BLaER1 treated with 17β-estradiol and CSF1 and Interleukin-3, amounts not matched to agents 10 nM and 100 nM (cell line): Measurements from ENCODE around the gene ARID1A.

Source experiments
- H3K27ac ChIP-seq, 11 experiments: shearing (Covaris generic); formaldehyde crosslinking; 2 replicates each; pipeline ENCODE4 v1.8.1; 2022
- H3K27me3 ChIP-seq, 11 experiments: shearing (Covaris generic); formaldehyde crosslinking; 2 replicates each; pipeline ENCODE4 v1.8.1; 2022
- H3K36me3 ChIP-seq, 11 experiments: shearing (Covaris generic); formaldehyde crosslinking; 2 replicates each; pipeline ENCODE4 v1.8.1; 2022
- H3K4me1 ChIP-seq, 10 experiments: shearing (Covaris generic); formaldehyde crosslinking; 2 replicates each; pipeline ENCODE4 v1.8.1; 2022
- H3K4me2 ChIP-seq, 11 experiments: shearing (Covaris generic); formaldehyde crosslinking; 2 replicates each; pipeline ENCODE4 v1.8.1; 2022
- H3K4me3 ChIP-seq, 10 experiments: shearing (Covaris generic); formaldehyde crosslinking; 2 replicates each; pipeline ENCODE4 v1.8.1; 2022
- H3K9ac ChIP-seq, 11 experiments: shearing (Covaris generic); formaldehyde crosslinking; 2 replicates each; pipeline ENCODE4 v1.8.1; 2022
- H3K9me3 ChIP-seq, 11 experiments: shearing (Covaris generic); formaldehyde crosslinking; replicated peaks in 1 of 11; 2 replicates each; pipeline ENCODE4 v1.8.1; 2022
- H4K20me1 ChIP-seq, 11 experiments: shearing (Covaris generic); formaldehyde crosslinking; 2 replicates each; pipeline ENCODE4 v1.8.1; 2022
- Cebpa-rat ChIP-seq, 11 experiments: shearing (Covaris generic); IDR thresholded peaks; 2 replicates each; pipeline ENCODE4 v1.8.1; 2022

The ARID1A gene

GRCh38 chr1:26740952-26741351 is 45.1 kb downstream of the ARID1A start:
- Histone ChIP-seq H3K36me3 (peaks cover 70 to 97% (median 84%) of the 10 kb centered on the region in 11 experiments), H3K4me1 (peaks cover 73 to 81% (median 74%) of the 10 kb centered on the region in 10 experiments), H3K27ac (peak overlapping the region in 2 of 11 experiments; percentile 3 to 7; a peak in 1 of 22 replicates), H3K27me3 (no peaks in the 10 kb centered on the region), H3K9me3 (no peaks in the 10 kb centered on the region), H3K9ac (no peak overlapping the region), H4K20me1 (peaks cover 23 to 78% (median 59%) of the 10 kb centered on the region in 11 experiments; a peak in 18 of 22 replicates), H3K4me3 (no peak overlapping the region), H3K4me2 (peak overlapping the region in 7 of 11 experiments; percentile 40 to 92 (median 82); a peak in 9 of 22 replicates)
- 0 out of 22 replicates have a peak, but pooled peaks of 1 of the 11 experiments have one; percentile 20 for TF ChIP-seq Cebpa-rat (IDR thresholded peaks at IDR 0.05)

GRCh38 chr1:26743426-26744059 is 47.7 kb downstream of the ARID1A start:
- peak overlapping the region; percentile 6 to 95 (median 90); a peak in 21 of 22 replicates for H3K27ac ChIP-seq
- peak overlapping the region; percentile 77 to 96 (median 88) for H3K4me2 ChIP-seq
- H3K4me1 ChIP-seq = peaks cover 70 to 100% (median 91%) of the 10 kb centered on the region in 10 experiments
- no peaks in the 10 kb centered on the region for H3K27me3 ChIP-seq
- H3K9me3 ChIP-seq = no peaks in the 10 kb centered on the region
- TF ChIP-seq Cebpa-rat (IDR thresholded peaks at IDR 0.05) = no peak
- peak overlapping the region in 10 of 11 experiments; percentile 65 to 84 (median 79); a peak in 17 of 22 replicates for H3K9ac ChIP-seq
- H3K36me3 ChIP-seq = peaks cover 72 to 97% (median 85%) of the 10 kb centered on the region in 11 experiments
- peaks cover 5 to 73% (median 55%) of the 10 kb centered on the region in 11 experiments; a peak in 16 of 22 replicates for H4K20me1 ChIP-seq
- H3K4me3 ChIP-seq = peak overlapping the region in 9 of 10 experiments; percentile 21 to 51 (median 34); a peak in 7 of 20 replicates

GRCh38 chr1:26744075-26744959 is 48.5 kb downstream of the ARID1A start:
- Histone ChIP-seq H3K9me3 (no peaks in the 10 kb centered on the region), H3K9ac (peak overlapping the region; percentile 65 to 84 (median 79)), H3K4me3 (peak overlapping the region; percentile 21 to 65 (median 50); a peak in 17 of 20 replicates), H3K27ac (peak overlapping the region; percentile 64 to 95 (median 90); a peak in 21 of 22 replicates), H3K36me3 (peaks cover 72 to 96% (median 83%) of the 10 kb centered on the region in 11 experiments), H3K27me3 (no peaks in the 10 kb centered on the region), H3K4me2 (peak overlapping the region; percentile 77 to 96 (median 88)), H4K20me1 (peaks cover 8 to 73% (median 54%) of the 10 kb centered on the region in 11 experiments; a peak in 19 of 22 replicates), H3K4me1 (peaks cover 63 to 96% (median 84%) of the 10 kb centered on the region in 10 experiments)
- no peak for TF ChIP-seq Cebpa-rat (IDR thresholded peaks at IDR 0.05)

- Histone ChIP-seq H3K27ac (peak overlapping the region; percentile 64 to 95 (median 90); a peak in 21 of 22 replicates), H3K9ac (peak overlapping the region; percentile 65 to 84 (median 79); a peak in 20 of 22 replicates), H3K4me2 (peak overlapping the region; percentile 77 to 96 (median 88)), H4K20me1 (peaks cover 12 to 73% (median 55%) of the 10 kb centered on the region in 11 experiments; a peak in 20 of 22 replicates), H3K4me3 (peak overlapping the region in 9 of 10 experiments; percentile 21 to 65 (median 51); a peak in 12 of 20 replicates), H3K9me3 (no peaks in the 10 kb centered on the region), H3K4me1 (peaks cover 63 to 96% (median 85%) of the 10 kb centered on the region in 10 experiments), H3K27me3 (no peaks in the 10 kb centered on the region), H3K36me3 (peaks cover 72 to 96% (median 83%) of the 10 kb centered on the region in 11 experiments)
- no peak for TF ChIP-seq Cebpa-rat (IDR thresholded peaks at IDR 0.05)
Observed at GRCh38 chr1:26745191-26745590, 49.4 kb downstream of the ARID1A start.

GRCh38 chr1:26747048-26747447 is 51.2 kb downstream of the ARID1A start:
- Histone ChIP-seq H3K36me3 (peaks cover 74 to 96% (median 83%) of the 10 kb centered on the region in 11 experiments), H3K4me2 (peak overlapping the region in 6 of 11 experiments; percentile 1 to 92 (median 14); a peak in 5 of 22 replicates), H3K4me3 (no peak overlapping the region), H3K27me3 (no peaks in the 10 kb centered on the region), H3K9me3 (no peaks in the 10 kb centered on the region), H3K27ac (peak overlapping the region in 7 of 11 experiments; percentile 50 to 95 (median 89); a peak in 7 of 22 replicates), H4K20me1 (peaks cover 26 to 73% (median 57%) of the 10 kb centered on the region in 11 experiments; a peak in 20 of 22 replicates), H3K9ac (no peak overlapping the region), H3K4me1 (peaks cover 64 to 89% (median 84%) of the 10 kb centered on the region in 10 experiments)
- TF ChIP-seq Cebpa-rat (IDR thresholded peaks at IDR 0.05) = peak in 3 of 11 experiments; percentile 5 to 61 (median 16); a peak in 3 of 22 replicates

GRCh38 chr1:26748351-26748750 is 52.5 kb downstream of the ARID1A start:
- Histone ChIP-seq H3K9me3 (no peaks in the 10 kb centered on the region), H3K4me1 (peaks cover 64 to 89% (median 80%) of the 10 kb centered on the region in 10 experiments), H4K20me1 (peaks cover 39 to 73% (median 62%) of the 10 kb centered on the region in 11 experiments; a peak in 21 of 22 replicates), H3K36me3 (peaks cover 76 to 96% (median 86%) of the 10 kb centered on the region in 11 experiments), H3K4me2 (peak overlapping the region in 2 of 11 experiments; percentile 18 to 33; a peak in 2 of 22 replicates), H3K27me3 (no peaks in the 10 kb centered on the region), H3K27ac (peak overlapping the region in 6 of 11 experiments; percentile 8 to 39 (median 14); a peak in 3 of 22 replicates), H3K9ac (peak overlapping the region in 2 of 11 experiments; percentile 4 to 27; a peak in 1 of 22 replicates), H3K4me3 (no peak overlapping the region)
- no peak for TF ChIP-seq Cebpa-rat (IDR thresholded peaks at IDR 0.05)

- Histone ChIP-seq H3K4me2 (peak overlapping the region in 2 of 11 experiments; percentile 0 to 7; a peak in 1 of 22 replicates), H3K9ac (no peak overlapping the region), H3K4me3 (no peak overlapping the region), H3K27ac (peak overlapping the region in 1 of 11 experiments; percentile 2; a peak in 2 of 22 replicates), H4K20me1 (peaks cover 50 to 76% (median 72%) of the 10 kb centered on the region in 11 experiments), H3K9me3 (no peaks in the 10 kb centered on the region), H3K27me3 (no peaks in the 10 kb centered on the region), H3K4me1 (peaks cover 56 to 89% (median 74%) of the 10 kb centered on the region in 10 experiments), H3K36me3 (peaks cover 87 to 100% (median 97%) of the 10 kb centered on the region in 11 experiments)
- no peak for TF ChIP-seq Cebpa-rat (IDR thresholded peaks at IDR 0.05)
Observed at GRCh38 chr1:26749458-26749857, 53.6 kb downstream of the ARID1A start.

- Histone ChIP-seq H3K4me2 (peak overlapping the region in 4 of 11 experiments; percentile 0 to 40 (median 4); a peak in 4 of 22 replicates), H3K36me3 (peaks cover 94 to 100% (median 100%) of the 10 kb centered on the region in 11 experiments), H3K27ac (peak overlapping the region in 2 of 11 experiments; percentile 29 to 31; a peak in 2 of 22 replicates), H4K20me1 (peaks cover 60 to 86% (median 81%) of the 10 kb centered on the region in 11 experiments), H3K4me3 (no peak overlapping the region), H3K27me3 (no peaks in the 10 kb centered on the region), H3K9me3 (no peaks in the 10 kb centered on the region), H3K9ac (peak overlapping the region in 2 of 11 experiments; percentile 6 to 38; a peak in 2 of 22 replicates), H3K4me1 (peaks cover 47 to 86% (median 65%) of the 10 kb centered on the region in 10 experiments)
- no peak for TF ChIP-seq Cebpa-rat (IDR thresholded peaks at IDR 0.05)
Observed at GRCh38 chr1:26750428-26750827, 54.6 kb downstream of the ARID1A start.
